HG03045 (cell line): ENCODE results near the gene VPS35L.

Experiments used
- ATAC-seq: cut with Tn5 transposase; IDR thresholded peaks from one replicate; pipeline ENCODE4 v1.9.1; 2021; ENCODE audit warnings: mild to moderate bottlenecking, moderate library complexity; ENCODE audit not compliant: unreplicated experiment

VPS35L gene, protein sequence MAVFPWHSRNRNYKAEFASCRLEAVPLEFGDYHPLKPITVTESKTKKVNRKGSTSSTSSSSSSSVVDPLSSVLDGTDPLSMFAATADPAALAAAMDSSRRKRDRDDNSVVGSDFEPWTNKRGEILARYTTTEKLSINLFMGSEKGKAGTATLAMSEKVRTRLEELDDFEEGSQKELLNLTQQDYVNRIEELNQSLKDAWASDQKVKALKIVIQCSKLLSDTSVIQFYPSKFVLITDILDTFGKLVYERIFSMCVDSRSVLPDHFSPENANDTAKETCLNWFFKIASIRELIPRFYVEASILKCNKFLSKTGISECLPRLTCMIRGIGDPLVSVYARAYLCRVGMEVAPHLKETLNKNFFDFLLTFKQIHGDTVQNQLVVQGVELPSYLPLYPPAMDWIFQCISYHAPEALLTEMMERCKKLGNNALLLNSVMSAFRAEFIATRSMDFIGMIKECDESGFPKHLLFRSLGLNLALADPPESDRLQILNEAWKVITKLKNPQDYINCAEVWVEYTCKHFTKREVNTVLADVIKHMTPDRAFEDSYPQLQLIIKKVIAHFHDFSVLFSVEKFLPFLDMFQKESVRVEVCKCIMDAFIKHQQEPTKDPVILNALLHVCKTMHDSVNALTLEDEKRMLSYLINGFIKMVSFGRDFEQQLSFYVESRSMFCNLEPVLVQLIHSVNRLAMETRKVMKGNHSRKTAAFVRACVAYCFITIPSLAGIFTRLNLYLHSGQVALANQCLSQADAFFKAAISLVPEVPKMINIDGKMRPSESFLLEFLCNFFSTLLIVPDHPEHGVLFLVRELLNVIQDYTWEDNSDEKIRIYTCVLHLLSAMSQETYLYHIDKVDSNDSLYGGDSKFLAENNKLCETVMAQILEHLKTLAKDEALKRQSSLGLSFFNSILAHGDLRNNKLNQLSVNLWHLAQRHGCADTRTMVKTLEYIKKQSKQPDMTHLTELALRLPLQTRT

DNA sequence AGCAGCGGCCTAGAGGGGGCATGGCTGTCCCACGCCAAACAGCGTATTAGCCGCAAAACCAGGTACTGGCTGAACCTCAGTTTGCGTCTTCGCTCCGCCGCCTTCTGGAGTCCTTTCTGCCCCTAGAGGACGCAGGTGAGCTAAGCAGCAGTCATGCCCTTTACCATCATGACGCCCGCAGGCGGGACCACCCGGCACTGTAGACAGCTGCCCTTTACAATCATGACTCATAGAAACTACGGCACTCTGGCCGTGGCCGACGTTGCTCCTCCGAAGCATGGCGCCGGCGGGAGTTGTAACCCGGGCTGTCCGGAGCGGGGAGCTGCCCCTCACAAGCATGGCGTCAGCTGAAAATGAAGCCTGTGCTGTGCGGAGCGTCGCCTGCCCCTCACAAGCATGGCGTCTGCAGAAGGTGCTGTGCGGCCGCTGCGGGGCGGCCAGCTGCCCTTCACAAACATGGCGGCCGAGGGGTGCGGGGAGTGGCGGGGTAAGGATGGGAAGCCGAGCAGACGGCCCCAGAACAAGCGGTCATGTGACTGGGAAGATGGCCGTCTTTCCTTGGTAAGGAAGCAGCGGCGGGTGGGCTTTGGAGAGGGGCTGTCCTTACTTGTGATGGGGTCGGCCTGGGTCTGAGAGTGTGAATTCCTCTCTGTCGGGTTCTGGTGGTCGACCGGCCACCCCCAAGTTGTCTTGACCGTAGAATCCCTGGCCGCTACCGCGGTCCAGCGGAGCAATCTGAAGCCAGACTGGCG lies at the start of gene VPS35L:
Gene VPS35L, plus strand, starts transcription at position 518 of the 752 bp plus-strand sequence. Its CDS starts 27 bp downstream, at position 545.
- ATAC-seq: peak; percentile 95

DNA sequence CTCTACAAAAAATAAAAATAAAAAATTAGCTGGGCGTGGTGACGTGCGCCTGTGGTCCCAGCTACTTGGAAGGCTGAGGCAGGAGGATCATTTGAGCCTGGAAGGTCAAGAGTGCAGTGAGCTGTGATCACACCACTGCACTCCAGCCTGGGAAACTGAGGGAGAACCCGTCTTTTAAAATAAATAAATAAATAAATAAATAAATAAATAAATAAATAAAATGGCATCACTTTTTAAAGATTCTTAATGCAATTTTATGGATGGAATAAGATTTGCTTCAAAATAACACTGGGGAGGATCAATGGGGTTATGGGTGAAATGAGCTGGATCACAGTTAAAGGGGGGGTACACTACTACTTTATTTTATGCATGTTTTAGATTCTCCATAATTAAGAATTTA lies 48.5 kb upstream of the VPS35L start:
- no peak for ATAC-seq

GRCh38 chr16:19507867-19508266 lies 47.6 kb upstream of the VPS35L start:
- ATAC-seq: no peak

GRCh38 chr16:19512297-19512696 lies 43.2 kb upstream of the VPS35L start:
- ATAC-seq: no peak

GRCh38 chr16:19513377-19514053 lies 42.0 kb upstream of the VPS35L start:
- ATAC-seq: no peak

GRCh38 chr16:19515757-19516156 lies 39.7 kb upstream of the VPS35L start:
- ATAC-seq: no peak

DNA sequence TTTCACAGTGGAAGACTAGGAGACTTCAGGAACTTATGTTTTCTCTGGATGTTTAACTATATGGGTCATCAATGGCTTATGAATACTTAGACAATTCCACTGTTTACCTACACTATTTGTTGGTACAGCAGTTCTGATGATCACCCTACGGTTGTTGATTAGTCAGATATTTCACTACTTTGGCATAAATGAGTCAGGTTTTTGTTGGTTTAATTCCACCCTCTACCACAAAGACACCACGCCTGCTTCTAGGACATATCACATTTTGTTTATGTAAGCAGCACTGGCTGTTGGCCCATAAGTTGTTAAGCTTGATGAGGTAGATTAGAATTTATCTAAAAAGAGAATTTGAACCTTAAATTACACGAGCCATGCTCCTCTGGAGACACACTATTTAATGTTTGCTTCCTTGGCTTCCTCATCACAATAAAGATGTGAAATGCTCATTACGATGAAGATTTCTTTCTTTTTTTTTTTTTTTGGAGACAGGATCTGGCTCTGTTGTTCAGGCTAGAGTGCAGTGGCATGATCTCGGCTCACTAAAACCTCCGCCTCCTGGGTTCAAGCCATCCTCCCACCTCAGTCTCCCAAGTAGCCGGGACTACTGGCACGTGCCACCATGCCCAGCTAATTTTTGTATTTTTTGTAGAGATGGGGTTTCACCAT lies 37.9 kb upstream of the VPS35L start:
- ATAC-seq: no peak

DNA sequence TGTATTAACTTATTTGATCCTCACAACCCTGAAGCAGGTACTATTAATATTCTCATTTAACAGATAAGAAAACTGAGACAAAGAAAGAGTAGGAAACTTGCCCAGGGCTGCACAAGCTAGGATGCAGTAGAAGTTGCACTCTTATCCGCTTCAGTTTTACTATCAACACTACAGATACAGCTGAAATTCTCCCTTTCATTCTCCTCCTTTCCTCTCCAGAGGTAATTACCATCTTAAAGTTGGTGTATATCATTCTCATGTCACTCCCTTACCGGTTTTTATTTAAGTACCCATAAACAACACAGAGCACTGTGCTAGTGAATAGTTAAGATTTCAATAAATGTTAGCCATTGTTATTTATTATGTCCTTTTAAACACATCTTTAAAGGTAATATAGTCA lies 37.1 kb upstream of the VPS35L start:
- ATAC-seq: no peak

- no peak for ATAC-seq
Observed at GRCh38 chr16:19520861-19521331, 34.6 kb upstream of the VPS35L start.

GRCh38 chr16:19521471-19522396 lies 33.8 kb upstream of the VPS35L start, which contains the start of gene GDE1:
Gene GDE1 (minus strand): TSS chr16:19522098. CDS start chr16:19521964, 134 bp downstream.
- peak; percentile 84 for ATAC-seq

GRCh38 chr16:19522397-19522732 lies 33.1 kb upstream of the VPS35L start:
- ATAC-seq: no peak

GRCh38 chr16:19522760-19523159 lies 32.7 kb upstream of the VPS35L start:
- ATAC-seq: no peak

- no peak for ATAC-seq
Observed at GRCh38 chr16:19523184-19523558, 32.3 kb upstream of the VPS35L start.

DNA sequence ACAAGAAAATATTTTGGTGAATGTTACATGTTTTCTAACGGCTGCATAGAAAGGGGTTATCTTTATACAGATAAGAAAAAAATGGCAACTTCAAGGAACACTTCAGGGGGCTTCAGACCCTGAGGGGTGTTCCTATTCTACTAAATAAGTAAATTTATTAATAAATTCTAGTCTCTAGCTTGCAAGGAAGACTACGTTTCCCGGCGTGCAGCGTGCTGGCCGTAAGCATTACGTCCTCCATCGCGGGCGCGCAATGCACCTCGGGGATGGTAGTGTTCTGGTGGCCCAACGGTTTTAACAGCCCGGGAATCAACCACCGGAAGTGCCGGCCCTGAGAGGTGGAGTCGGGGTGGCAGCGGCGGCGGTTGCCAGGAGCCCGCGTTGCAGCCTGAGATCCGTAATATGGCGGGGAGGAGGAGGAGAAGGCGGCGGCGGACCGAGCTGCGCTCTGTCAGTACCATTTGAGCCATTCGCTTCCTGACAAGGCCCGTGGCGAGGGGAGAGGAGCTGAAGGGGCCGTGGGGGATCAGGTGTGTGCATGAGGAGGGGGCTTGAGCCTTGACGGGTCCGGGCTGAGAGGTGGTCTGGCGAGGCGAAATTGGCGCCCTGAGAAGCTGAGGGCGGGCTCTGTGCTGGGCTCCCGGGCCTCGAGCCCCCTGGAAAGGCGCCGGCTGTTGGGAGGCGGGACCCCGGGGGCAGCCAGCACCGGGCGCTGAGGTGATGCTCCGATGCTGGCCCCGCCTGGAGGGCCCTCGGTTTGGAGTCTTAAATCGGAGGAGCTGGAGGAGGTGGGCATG lies 31.7 kb upstream of the VPS35L start, which contains the start of gene CCP110:
Gene CCP110, plus strand, starts transcription at position 384 of the 797 bp plus-strand sequence. CDS start 3,940 bp downstream, outside the sequence.
- ATAC-seq: peak; percentile 74

- no peak for ATAC-seq
Observed at GRCh38 chr16:19524356-19524615, 31.2 kb upstream of the VPS35L start.

- no peak for ATAC-seq
Observed at GRCh38 chr16:19524616-19525384, 30.7 kb upstream of the VPS35L start.

- no peak for ATAC-seq
Observed at GRCh38 chr16:19525385-19525723, 30.1 kb upstream of the VPS35L start.
